Mononuclear cell (primary cell): ENCODE results near the gene NPFF. TPM values are rescaled to one million over a fixed set of nuclear protein-coding genes. Genes with fewer than 3 reads are reported as not detected.

Experiments used
- H3K27me3 ChIP-seq: 2 replicates; pipeline ENCODE4 v1.6.0; 2011; ENCODE audit warnings: low read length, control low read depth; ENCODE audit not compliant: insufficient read depth
- H3K4me1 ChIP-seq: 2 replicates; pipeline ENCODE4 v1.5.1; 2011; ENCODE audit warnings: mild to moderate bottlenecking, low read length, control low read depth; ENCODE audit not compliant: insufficient read depth
- H3K4me3 ChIP-seq: 2 replicates; pipeline ENCODE4 v1.5.1; 2011; ENCODE audit warnings: mild to moderate bottlenecking, low read length, moderate library complexity
- H3K9me3 ChIP-seq: 2 replicates; pipeline ENCODE4 v1.5.1; 2011; ENCODE audit warnings: low read depth, mild to moderate bottlenecking, control low read depth, low read length
- total RNA-seq: library from RNA; depleted of rRNA; stranded (reverse); fragments of >200 nt; gene quantifications from one replicate; pipeline ENCODE4 v1.2.3, GENCODE V29; 2012

NPFF gene
- total RNA-seq, 1 donor, result not detected

GRCh38 chr12:53461059-53461458, 46.2 kb downstream of the NPFF start:
- Histone ChIP-seq H3K4me1 (peaks cover 3% of the 10 kb centered on the region), H3K9me3 (no peaks in the 10 kb centered on the region), H3K4me3 (no peak overlapping the region), H3K27me3 (no peaks in the 10 kb centered on the region)

- Histone ChIP-seq H3K4me3 (no peak overlapping the region), H3K27me3 (no peaks in the 10 kb centered on the region), H3K4me1 (peaks cover 9% of the 10 kb centered on the region), H3K9me3 (no peaks in the 10 kb centered on the region)
Observed at GRCh38 chr12:53459097-53459496, 48.2 kb downstream of the NPFF start.

Other genes starting within 250 kb of the NPFF start
- 1.0 TPM for gene ESPL1, start 239.2 kb downstream of the NPFF start, total RNA-seq
- 979 TPM for gene PFDN5, start 211.9 kb downstream of the NPFF start, total RNA-seq
- 20.4 TPM for gene MYG1, start 207.8 kb downstream of the NPFF start, total RNA-seq
- gene AAAS, start 185.9 kb downstream of the NPFF start, total RNA-seq, result 13.2 TPM
- not detected for gene SP7, start 171.1 kb downstream of the NPFF start, total RNA-seq
- gene SP1, start 127.3 kb downstream of the NPFF start, total RNA-seq, result 53.6 TPM
- 0.52 TPM for gene AMHR2, start 83.6 kb downstream of the NPFF start, total RNA-seq
- 104 TPM for gene PRR13, start 65.8 kb downstream of the NPFF start, total RNA-seq
- 511 TPM for gene PCBP2, start 55.4 kb downstream of the NPFF start, total RNA-seq
- 4.6 TPM for gene MAP3K12, start 8.0 kb downstream of the NPFF start, total RNA-seq
- gene TARBP2, start 6.2 kb downstream of the NPFF start, total RNA-seq, result 9.4 TPM
- gene ATF7, start 118.9 kb upstream of the NPFF start, total RNA-seq, result 8.0 TPM
- 149 TPM for gene ATP5MC2, start 168.6 kb upstream of the NPFF start, total RNA-seq
- gene CALCOCO1, start 220.0 kb upstream of the NPFF start, total RNA-seq, result 69.4 TPM
- gene CISTR, start 244.5 kb upstream of the NPFF start, total RNA-seq, result not detected